Measurements from ENCODE around the gene LAPTM5.

DNA sequence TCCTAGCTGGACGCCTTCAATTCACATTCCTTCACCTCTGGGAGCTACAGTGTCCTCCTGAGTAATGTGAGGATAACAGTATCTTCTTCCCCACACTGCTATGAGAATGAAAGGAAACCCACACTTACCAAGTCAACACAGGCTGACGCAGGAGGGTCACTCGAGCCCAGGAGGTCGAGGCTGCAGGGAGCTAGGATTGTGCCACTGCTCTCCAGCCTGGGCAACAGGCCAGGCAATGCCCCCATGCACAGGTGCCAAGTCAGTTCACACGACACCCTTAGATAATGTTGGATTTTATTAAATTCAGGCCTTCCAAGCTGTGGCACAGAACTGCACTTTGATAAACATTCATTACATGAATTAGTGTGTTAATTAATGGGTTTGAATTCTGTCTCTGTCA, 66.1 kb downstream of the LAPTM5 start:
- TF ChIP-seq POLR2AphosphoS5 (IDR thresholded peaks at IDR 0.05; ENCODE audit: low read depth, low read length), result no peak
- no peak for TF ChIP-seq TAF1 (IDR thresholded peaks at IDR 0.05; ENCODE audit: borderline replicate concordance, insufficient read depth, low read length)
- TF ChIP-seq, protein P1, sequence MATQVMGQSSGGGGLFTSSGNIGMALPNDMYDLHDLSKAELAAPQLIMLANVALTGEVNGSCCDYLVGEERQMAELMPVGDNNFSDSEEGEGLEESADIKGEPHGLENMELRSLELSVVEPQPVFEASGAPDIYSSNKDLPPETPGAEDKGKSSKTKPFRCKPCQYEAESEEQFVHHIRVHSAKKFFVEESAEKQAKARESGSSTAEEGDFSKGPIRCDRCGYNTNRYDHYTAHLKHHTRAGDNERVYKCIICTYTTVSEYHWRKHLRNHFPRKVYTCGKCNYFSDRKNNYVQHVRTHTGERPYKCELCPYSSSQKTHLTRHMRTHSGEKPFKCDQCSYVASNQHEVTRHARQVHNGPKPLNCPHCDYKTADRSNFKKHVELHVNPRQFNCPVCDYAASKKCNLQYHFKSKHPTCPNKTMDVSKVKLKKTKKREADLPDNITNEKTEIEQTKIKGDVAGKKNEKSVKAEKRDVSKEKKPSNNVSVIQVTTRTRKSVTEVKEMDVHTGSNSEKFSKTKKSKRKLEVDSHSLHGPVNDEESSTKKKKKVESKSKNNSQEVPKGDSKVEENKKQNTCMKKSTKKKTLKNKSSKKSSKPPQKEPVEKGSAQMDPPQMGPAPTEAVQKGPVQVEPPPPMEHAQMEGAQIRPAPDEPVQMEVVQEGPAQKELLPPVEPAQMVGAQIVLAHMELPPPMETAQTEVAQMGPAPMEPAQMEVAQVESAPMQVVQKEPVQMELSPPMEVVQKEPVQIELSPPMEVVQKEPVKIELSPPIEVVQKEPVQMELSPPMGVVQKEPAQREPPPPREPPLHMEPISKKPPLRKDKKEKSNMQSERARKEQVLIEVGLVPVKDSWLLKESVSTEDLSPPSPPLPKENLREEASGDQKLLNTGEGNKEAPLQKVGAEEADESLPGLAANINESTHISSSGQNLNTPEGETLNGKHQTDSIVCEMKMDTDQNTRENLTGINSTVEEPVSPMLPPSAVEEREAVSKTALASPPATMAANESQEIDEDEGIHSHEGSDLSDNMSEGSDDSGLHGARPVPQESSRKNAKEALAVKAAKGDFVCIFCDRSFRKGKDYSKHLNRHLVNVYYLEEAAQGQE (IDR thresholded peaks at IDR 0.05; ENCODE audit: insufficient read depth in 1 of 2, low read depth in 2 of 2, low read length in 2 of 2), result no peak
- TF ChIP-seq SIN3A (IDR thresholded peaks at IDR 0.05; ENCODE audit: borderline replicate concordance, insufficient read depth, low read length), result no peak
- no peak for TF ChIP-seq FOXP2 (optimal IDR thresholded peaks at IDR 0.05; ENCODE audit: borderline replicate concordance, extremely low read depth, extremely low read length, insufficient read depth)
